VCaP (cell line): ENCODE measurements around the gene CIB4.

Source experiments
- H3K27ac ChIP-seq: fragments of 450-650 bp; 2 replicates; pipeline ENCODE4 v1.5.1; 2017
- TF ChIP-seq, protein P1 (sequence below): fragments of 450-650 bp; conservative IDR thresholded peaks from 2 replicates; pipeline ENCODE4 v1.5.1; 2017; ENCODE audit warnings: mild to moderate bottlenecking, moderate library complexity

The CIB4 gene

GRCh38 chr2:26556309-26557243 is 84.6 kb downstream of the CIB4 start:
- H3K27ac ChIP-seq = no peak overlapping the region
- TF ChIP-seq, protein P1, sequence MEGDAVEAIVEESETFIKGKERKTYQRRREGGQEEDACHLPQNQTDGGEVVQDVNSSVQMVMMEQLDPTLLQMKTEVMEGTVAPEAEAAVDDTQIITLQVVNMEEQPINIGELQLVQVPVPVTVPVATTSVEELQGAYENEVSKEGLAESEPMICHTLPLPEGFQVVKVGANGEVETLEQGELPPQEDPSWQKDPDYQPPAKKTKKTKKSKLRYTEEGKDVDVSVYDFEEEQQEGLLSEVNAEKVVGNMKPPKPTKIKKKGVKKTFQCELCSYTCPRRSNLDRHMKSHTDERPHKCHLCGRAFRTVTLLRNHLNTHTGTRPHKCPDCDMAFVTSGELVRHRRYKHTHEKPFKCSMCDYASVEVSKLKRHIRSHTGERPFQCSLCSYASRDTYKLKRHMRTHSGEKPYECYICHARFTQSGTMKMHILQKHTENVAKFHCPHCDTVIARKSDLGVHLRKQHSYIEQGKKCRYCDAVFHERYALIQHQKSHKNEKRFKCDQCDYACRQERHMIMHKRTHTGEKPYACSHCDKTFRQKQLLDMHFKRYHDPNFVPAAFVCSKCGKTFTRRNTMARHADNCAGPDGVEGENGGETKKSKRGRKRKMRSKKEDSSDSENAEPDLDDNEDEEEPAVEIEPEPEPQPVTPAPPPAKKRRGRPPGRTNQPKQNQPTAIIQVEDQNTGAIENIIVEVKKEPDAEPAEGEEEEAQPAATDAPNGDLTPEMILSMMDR = no peak

DNA sequence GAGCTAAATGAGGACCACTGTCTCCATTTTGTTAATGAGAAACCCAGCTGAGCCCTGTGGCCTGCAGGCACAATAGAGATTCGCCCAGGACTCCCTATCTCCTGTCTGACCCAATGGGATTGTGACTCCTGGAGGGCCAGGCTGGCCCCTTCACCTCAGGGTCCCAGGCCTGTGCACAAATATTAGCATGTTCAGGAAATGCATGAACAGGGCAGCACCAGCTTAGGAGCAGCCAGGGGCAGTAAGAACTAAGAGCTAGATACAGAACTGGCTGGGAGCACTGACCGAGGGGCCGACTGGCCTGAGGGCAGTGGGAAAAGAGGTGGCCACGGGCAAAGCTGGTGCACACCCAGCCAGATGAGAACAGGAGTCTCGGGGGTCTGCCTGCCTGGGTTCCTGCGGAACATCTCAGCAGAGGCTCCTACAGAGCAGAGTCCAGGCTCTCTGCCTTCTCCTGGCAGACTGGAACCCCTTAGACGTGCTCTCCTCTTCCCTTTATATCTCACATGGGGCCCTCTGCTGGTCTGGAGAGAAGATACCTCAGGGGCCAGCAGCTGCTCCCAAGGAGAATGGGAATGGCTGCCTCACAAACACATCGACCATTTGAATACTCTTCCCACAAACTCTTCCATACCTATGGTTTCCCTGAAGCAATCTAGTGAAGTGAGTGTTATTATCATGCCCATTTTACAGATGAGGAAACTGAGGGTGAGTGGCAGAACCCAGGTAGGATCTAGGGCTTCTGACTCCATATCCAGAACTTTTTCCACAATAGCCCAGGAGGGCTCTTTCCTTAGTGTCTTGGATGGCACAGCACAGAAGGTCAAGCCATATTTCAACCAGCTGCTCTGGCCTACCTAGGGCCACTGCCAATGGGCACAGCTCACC is 85.7 kb downstream of the CIB4 start:
- TF ChIP-seq, protein P1 = no peak
- no peak overlapping the region for H3K27ac ChIP-seq

DNA sequence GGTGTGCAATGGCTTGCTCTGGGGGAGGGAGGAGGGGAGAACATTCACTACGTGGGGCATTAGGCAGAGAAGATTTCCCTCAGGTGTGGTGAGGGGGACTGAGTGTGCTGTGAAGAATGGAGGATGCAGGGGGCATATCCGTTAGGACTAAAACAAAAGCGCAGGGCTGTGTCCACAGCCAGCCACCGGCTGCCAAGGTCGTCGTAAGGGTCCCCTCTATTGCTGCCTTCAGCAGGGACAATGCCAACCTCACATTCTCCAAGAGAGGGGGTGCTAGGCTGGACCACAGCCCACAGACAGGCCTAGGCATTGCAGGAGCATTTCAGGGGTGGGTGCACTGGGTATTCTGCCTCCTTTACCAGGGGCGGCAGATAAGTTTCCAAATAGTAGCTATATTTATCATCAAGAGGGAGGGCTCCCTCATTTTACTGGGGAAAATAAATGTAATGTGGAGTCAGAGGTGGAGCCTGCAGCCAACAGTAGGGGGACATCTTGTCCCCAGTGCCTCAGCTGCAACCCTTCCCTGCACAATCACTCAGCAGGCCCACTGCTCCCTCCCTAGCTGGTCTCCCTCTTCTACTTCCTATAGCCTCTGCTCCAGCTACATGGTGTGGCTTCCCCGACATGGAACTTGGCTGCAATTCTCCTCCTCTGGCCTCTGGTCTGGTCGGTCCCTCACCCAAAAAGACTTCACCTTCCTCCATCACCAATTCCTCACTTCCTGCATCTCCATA is 88.4 kb downstream of the CIB4 start:
- H3K27ac ChIP-seq = no peak overlapping the region
- TF ChIP-seq, protein P1 = no peak

- TF ChIP-seq, protein P1 = no peak
- no peak overlapping the region for H3K27ac ChIP-seq
Measured at GRCh38 chr2:26550276-26551015, 90.7 kb downstream of the CIB4 start.

DNA sequence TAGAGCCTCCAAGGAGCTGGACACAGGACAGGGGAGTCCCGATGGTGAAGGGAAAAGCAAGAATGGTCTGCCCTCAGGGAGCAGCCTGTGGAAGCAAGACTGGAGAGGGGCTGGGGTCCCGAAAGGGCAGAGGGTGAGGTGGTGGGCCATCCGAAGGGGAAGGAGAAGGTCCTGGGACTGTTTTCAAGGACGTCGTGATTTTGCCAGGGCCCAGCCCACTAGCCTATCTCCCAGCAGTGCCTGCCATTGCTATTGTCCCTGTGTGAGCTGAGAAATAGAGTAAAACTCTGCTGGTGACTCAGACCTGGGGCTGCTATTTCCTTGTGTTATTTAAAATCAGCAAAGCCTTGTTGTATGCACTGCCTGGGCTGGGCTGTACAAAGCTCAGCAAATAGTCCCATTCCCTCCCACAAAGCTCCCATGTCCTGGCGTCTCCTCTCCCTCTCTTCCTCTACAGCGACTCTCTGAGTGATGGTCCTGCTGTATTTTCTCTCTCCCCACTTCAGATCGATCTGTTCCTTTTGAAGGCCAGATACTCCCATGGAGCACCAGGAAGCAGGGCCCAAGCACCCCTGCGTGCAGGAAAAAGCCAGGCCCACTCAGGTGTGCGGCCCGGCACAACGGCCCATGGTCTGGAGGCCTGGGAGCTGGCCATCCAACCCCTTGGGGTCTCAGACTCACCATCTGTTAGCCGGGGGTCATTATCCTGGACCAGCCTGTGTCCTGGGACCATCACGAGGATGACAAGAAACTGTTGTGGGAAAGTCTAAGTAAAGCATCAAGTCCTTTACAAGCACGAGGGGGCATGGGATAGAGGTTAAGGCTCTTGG is 98.3 kb downstream of the CIB4 start:
- H3K27ac ChIP-seq = no peak overlapping the region
- TF ChIP-seq, protein P1 = no peak

DNA sequence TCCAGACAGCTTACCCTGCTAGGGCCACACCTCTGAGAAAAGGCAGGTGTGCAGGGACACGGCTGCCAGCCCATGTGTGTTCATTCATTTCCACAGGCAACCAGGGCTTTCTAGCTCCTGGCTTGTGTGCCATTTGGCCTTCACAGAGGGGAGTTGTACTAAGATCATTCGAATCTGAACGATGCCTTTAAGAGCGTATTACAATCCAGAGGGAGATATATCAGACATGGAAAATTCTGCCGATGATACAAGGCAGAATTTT is 99.0 kb downstream of the CIB4 start:
- H3K27ac ChIP-seq = no peak overlapping the region
- TF ChIP-seq, protein P1 = no peak
